Measurements from ENCODE around the gene MCTP2.

- TF ChIP-seq POLR2A (IDR thresholded peaks at IDR 0.05): no peak
- no peak for TF ChIP-seq CTCF (IDR thresholded peaks at IDR 0.05)
- no peak for TF ChIP-seq POLR2AphosphoS5 (IDR thresholded peaks at IDR 0.05)
Observed at GRCh38 chr15:94238539-94239118, 7.3 kb downstream of the MCTP2 start.
